Keratinocyte (primary cell): ENCODE data around the gene LIG1. TPM values are rescaled to one million over a fixed set of nuclear protein-coding genes. Genes with fewer than 3 reads are reported as not detected.
"Not testable (repeated sequence)": the region's sequence is repeated elsewhere in the genome, so short reads cannot be mapped to it uniquely, and the experiment has no call there.

Source experiments
- DNase-seq: peaks from one replicate; pipeline ENCODE4 v3.0.0-alpha.2; 2011; ENCODE audit warnings: low read depth, missing footprints, low spot score
- FAIRE-seq: peaks from 2 replicates; lab custom pipeline; 2011; peaks lifted over from hg19 to GRCh38; lab: Jason Lieb, UNC
- H2AFZ ChIP-seq: 2 replicates; pipeline ENCODE4 v1.6.0; 2012; ENCODE audit warnings: low read length, control low read depth, inconsistent platforms; ENCODE audit not compliant: control insufficient read depth
- H3K27ac ChIP-seq: 2 replicates; pipeline ENCODE4 v1.5.1; 2011; ENCODE audit warnings: low read length; ENCODE audit not compliant: control insufficient read depth, insufficient read depth
- H3K27me3 ChIP-seq: 3 replicates; pipeline ENCODE4 v1.6.0; 2011; ENCODE audit warnings: low read length; ENCODE audit not compliant: control insufficient read depth, insufficient read depth; ENCODE audit errors: extremely low read depth
- H3K36me3 ChIP-seq, 2 experiments: 2 replicates in 1 of 2; 3 replicates in 1 of 2; pipeline ENCODE4 v1.5.1; 2011; ENCODE audit warnings: low read length in 2 of 2, mild to moderate bottlenecking in 1 of 2; ENCODE audit not compliant: control insufficient read depth in 2 of 2, insufficient read depth in 2 of 2; ENCODE audit errors: extremely low read depth in 1 of 2
- H3K4me1 ChIP-seq: 3 replicates; pipeline ENCODE4 v1.5.1; 2011; ENCODE audit warnings: low read length; ENCODE audit not compliant: control insufficient read depth, insufficient read depth; ENCODE audit errors: extremely low read depth
- H3K4me2 ChIP-seq: 3 replicates; pipeline ENCODE4 v1.6.0; 2011; ENCODE audit warnings: low read depth, low read length; ENCODE audit not compliant: control insufficient read depth, insufficient read depth; ENCODE audit errors: extremely low read depth
- H3K4me3 ChIP-seq, 3 experiments: fragments of 200-600 bp in 1 of 3; sonication (generic) in 1 of 3; 2 replicates in 2 of 3; 3 replicates in 1 of 3; pipeline ENCODE4 v1.5.1; 2011 to 2016; ENCODE audit warnings: low read length in 3 of 3, mild to moderate bottlenecking in 3 of 3, control low read depth in 2 of 3, inconsistent platforms in 1 of 3, low read depth in 1 of 3, mixed read lengths in 1 of 3, mixed run types in 1 of 3, moderate library complexity in 1 of 3; ENCODE audit not compliant: control insufficient read depth in 2 of 3, insufficient read depth in 2 of 3; ENCODE audit errors: extremely low read depth in 1 of 3
- H3K79me2 ChIP-seq: 2 replicates; pipeline ENCODE4 v1.6.0; 2012; ENCODE audit warnings: low read length; ENCODE audit not compliant: control insufficient read depth, insufficient read depth
- H3K9ac ChIP-seq: 3 replicates; pipeline ENCODE4 v1.6.0; 2011; ENCODE audit warnings: low read length; ENCODE audit not compliant: control insufficient read depth, insufficient read depth; ENCODE audit errors: extremely low read depth
- H3K9me1 ChIP-seq: 3 replicates; pipeline ENCODE4 v1.6.0; 2011; ENCODE audit warnings: low read length; ENCODE audit not compliant: control insufficient read depth, insufficient read depth; ENCODE audit errors: extremely low read depth
- H3K9me3 ChIP-seq: 2 replicates; pipeline ENCODE4 v1.5.1; 2012; ENCODE audit warnings: low read depth, low read length; ENCODE audit not compliant: control insufficient read depth
- H4K20me1 ChIP-seq: 3 replicates; pipeline ENCODE4 v1.6.0; 2011; ENCODE audit warnings: low read length; ENCODE audit not compliant: control insufficient read depth, insufficient read depth; ENCODE audit errors: extremely low read depth
- CTCF ChIP-seq, 3 experiments: IDR thresholded peaks in 1 of 3; conservative IDR thresholded peaks in 1 of 3; optimal IDR thresholded peaks in 1 of 3; 2 replicates in 2 of 3; 3 replicates in 1 of 3; pipeline versions ENCODE3 to v1.5.1; 2011; ENCODE audit warnings: low read length in 3 of 3, mild to moderate bottlenecking in 3 of 3, moderate library complexity in 2 of 3, control low read depth in 1 of 3, inconsistent platforms in 1 of 3; ENCODE audit not compliant: insufficient read depth in 2 of 3; ENCODE audit errors: extremely low read depth in 1 of 3
- EZH2 ChIP-seq: IDR thresholded peaks from one replicate; pipeline ENCODE4 v1.6.1; 2012; ENCODE audit warnings: inconsistent platforms, mild to moderate bottlenecking, low read length, moderate library complexity
- dilution Hi-C: fragments of 300-500 bp; cut with MboI; formaldehyde crosslinking; loops from one replicate; pipeline ENCODE4 v1.7.0; 2020; ENCODE audit warnings: low sequenced_read_pairs; ENCODE audit not compliant: extremely low pct_ligation_motif_present
- polyA plus RNA-seq, 5 experiments: library from polyadenylated mRNA; depleted of rRNA in 3 of 5; stranded (reverse) in 3 of 5; stranded (forward) in 1 of 5; unstranded in 1 of 5; fragments of >200 nt; gene quantifications; 1 replicate in 1 of 5; 2 replicates in 3 of 5; 3 replicates in 1 of 5; pipeline versions ENCODE4 v1.2.1 to v1.2.3, GENCODE V29; 2011 to 2012; ENCODE audit warnings: missing spikeins in 2 of 5, low read depth in 1 of 5, low replicate concordance in 1 of 5

LIG1 gene
- polyA plus RNA-seq, 1 donor (not counting 4 experiments of a cell fraction or from before 2014, with no cell fraction given): 16.5 TPM

DNA sequence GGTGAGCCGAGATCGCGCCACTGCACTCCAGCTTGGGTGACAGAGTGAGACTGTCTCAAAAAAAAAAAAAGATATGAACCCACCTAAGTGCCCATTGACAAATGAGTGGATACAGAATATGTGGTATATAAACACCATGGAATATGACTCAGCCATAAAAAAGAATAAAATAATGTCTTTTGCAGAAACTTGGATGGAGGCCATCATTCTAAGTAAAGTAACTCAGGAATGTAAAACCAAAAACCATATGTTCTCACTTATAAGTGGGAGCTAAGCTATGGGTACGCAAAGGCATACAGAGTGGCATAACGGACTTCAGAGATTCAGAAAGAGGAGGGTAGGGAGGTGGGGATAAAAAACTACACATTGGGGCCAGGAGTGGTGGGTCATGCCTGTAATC is 89.0 kb downstream of the LIG1 start:
- FAIRE-seq (no peak), DNase-seq (no peak)
- dilution Hi-C loops: no loop called here
- Histone ChIP-seq H3K4me3 (no peak overlapping the region), H3K4me1 (no peaks in the 10 kb centered on the region), H3K27me3 (no peaks in the 10 kb centered on the region), H3K9ac (no peak overlapping the region), H3K79me2 (no peaks in the 10 kb centered on the region), H4K20me1 (no peaks in the 10 kb centered on the region), H3K9me3 (no peaks in the 10 kb centered on the region), H3K9me1 (no peaks in the 10 kb centered on the region), H3K4me2 (no peak overlapping the region), H3K36me3 (no peaks in the 10 kb centered on the region), H3K27ac (no peak overlapping the region), H2AFZ (no peak overlapping the region)
- no peak for TF ChIP-seq CTCF (optimal IDR thresholded peaks at IDR 0.05 in 1 of 3, IDR thresholded peaks at IDR 0.05 in 1 of 3, conservative IDR thresholded peaks at IDR 0.05 in 1 of 3; ENCODE audit: extremely low read depth in 1 of 3, insufficient read depth in 2 of 3, low read length in 3 of 3)
- no peak for TF ChIP-seq EZH2

- not testable (repeated sequence) for H3K4me3 ChIP-seq, H3K79me2 ChIP-seq, FAIRE-seq
Observed at GRCh38 chr19:48070177-48070769, 99.9 kb downstream of the LIG1 start.

DNA sequence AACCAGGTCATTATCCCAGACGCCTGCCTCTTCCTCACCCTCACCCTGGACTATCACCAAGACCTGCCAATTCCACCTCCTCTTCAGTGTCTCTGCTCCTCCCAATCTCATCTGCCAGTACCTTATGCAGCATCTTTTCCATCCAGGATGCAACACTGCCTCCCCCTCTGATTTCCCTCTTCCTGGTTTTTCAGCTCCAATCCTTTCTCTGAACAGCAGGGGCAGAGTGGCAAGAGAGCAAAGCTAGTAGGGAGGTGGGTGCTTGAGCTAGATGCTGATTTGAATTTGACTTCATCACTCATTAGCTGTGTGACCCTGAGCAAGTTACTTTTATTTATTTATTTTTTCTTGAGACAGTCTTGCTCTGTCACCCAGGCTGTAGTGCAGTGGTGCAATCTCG is 100.7 kb downstream of the LIG1 start:
- FAIRE-seq: no peak
- no peak overlapping the region for H3K9ac ChIP-seq

More at GRCh38 chr19:48070177-48070769, 99.9 kb downstream of the LIG1 start:
- H3K4me2 ChIP-seq, H2AFZ ChIP-seq, H3K27me3 ChIP-seq, H4K20me1 ChIP-seq, DNase-seq, H3K4me1 ChIP-seq, H3K9me1 ChIP-seq, H3K36me3 ChIP-seq, H3K9me3 ChIP-seq, dilution Hi-C loops, H3K9ac ChIP-seq, H3K27ac ChIP-seq: not testable (repeated sequence)

More for the DNA sequence above, 100.7 kb downstream of the LIG1 start:
- Histone ChIP-seq H3K4me1 (no peaks in the 10 kb centered on the region), H4K20me1 (no peaks in the 10 kb centered on the region), H3K9me1 (no peaks in the 10 kb centered on the region), H3K9me3 (no peaks in the 10 kb centered on the region), H3K27ac (no peak overlapping the region), H3K4me3 (no peak overlapping the region), H3K36me3 (no peaks in the 10 kb centered on the region), H3K27me3 (no peaks in the 10 kb centered on the region), H3K4me2 (no peak overlapping the region), H3K79me2 (no peaks in the 10 kb centered on the region), H2AFZ (no peak overlapping the region)
- dilution Hi-C loops: no loop called here
- TF ChIP-seq EZH2 (no peak), CTCF (optimal IDR thresholded peaks at IDR 0.05 in 1 of 3, IDR thresholded peaks at IDR 0.05 in 1 of 3, conservative IDR thresholded peaks at IDR 0.05 in 1 of 3; ENCODE audit: extremely low read depth in 1 of 3, insufficient read depth in 2 of 3, low read length in 3 of 3) (no peak)
- DNase-seq: no peak
